ENCODE results near the gene CRYBG1.

The CRYBG1 gene

DNA sequence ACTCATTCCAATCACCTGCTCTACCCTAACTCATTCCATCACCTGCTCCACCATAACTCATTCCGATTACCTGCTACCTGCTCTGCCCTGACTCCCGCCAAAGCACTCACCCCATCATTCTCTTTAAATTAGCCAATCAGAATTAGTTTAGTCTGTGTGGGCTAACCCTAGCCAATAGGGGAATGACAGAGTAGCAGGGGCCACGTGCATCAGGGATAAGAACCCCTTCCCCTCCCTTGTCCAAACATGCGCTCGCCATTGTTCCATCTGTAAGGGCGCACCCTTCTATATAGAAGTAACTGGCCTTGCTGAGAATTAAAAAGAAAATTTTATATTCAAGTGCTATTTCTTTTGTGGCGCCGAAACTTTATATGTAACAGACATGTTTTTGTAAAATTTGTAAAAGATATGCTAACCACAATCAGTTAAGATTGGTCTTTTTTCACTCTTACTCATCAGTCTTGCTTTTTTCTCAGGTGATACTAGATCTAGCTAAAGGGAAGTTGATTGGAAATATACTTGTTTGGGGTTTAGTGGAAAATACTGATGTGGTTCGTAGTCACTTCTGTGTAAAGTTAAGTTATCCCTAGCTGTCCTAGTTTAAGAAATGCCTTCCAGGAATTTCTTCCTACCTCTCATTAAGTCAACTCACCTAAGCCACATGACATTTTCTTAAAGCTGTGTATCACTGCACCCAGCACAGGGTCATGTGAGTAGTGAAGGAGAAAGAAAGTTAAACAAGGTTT is 252.3 kb downstream of the CRYBG1 start:
- no peak for DNase-seq

DNA sequence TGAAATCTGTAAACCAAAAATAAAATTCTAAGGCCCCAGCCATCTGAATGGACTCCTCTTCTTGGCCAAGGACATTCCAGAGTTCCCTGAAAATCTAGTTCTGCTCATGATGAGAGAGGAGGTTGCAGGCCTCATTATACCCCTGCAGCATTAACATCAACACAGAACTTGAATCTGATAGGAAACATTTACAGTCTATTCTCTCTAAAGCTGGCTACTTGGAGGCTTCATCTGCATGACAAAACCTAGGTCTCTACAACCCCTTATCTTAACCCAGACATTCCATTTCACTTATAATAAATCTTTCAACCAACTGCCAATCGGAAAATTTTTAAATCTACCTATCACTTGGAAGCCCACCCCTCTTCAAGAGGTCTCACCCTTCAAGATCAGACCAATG is 253.1 kb downstream of the CRYBG1 start:
- no peak for DNase-seq

DNA sequence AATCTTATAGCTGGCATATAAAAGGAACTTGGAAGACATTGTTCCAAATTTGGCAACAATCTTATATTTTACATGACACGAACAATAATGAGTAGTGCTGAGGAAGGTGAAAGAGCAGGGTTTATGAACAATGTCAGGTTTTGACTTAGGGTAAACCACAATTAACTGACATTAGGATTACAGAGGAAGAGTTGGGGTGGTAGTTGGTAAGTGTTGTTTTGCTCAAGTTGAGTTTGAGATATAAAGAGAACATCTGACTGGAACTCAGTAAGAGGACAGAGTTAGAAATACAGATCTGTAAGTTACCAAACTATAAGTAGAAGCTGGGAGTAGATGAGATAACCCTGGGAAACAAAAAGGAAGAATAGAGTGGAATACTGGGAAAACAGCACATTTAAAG is 253.6 kb downstream of the CRYBG1 start:
- no peak for DNase-seq

DNA sequence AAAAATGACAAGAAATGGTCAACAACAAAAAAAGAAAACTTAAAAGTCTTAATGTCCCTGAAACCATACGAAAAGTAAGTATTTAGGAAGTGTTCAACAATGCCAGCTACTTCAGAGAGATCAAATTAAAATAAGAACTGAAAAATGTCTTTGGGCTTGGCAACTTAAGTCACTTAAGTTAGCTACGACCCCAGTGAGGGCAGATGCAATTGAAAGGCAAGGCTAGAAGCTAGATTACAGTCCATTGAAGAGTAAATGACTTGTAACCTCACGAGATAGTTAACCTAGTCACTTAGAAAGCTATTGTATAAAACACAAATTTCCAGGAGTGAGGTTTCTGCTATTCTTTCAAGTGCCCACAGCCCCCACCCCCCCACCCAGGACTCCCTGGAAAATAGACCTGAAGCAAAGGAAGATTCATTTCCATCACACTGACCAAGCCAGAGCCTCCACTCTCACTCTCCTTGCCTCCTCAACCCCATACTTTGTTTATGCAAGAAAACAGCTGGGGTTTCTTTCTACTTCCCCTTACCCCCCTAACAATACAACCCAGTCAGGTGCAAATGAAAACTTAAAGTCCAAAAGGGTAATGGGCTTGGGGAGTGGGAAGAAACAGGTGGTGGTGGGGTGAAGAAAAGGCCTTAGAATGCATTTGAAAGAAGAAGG is 254.2 kb downstream of the CRYBG1 start:
- no peak for DNase-seq

DNA sequence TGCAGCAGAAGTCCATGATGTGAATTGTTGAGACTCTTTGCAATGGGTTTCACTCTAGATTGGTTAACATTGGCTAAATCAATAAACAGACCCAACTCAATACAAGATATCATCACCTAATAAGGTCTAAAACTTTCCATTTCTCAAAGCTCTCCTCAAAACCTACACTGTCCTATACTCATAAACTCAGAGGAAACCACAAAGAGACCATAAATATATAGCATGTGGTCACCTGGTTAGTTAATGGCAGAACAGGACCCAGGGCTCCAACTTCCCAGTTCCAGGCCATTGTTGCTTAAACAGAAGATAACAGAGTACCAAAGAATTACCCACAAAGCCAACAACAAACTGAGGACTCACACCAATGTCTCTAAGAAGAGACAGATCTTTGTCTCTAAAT is 256.8 kb downstream of the CRYBG1 start:
- no peak for DNase-seq

DNA sequence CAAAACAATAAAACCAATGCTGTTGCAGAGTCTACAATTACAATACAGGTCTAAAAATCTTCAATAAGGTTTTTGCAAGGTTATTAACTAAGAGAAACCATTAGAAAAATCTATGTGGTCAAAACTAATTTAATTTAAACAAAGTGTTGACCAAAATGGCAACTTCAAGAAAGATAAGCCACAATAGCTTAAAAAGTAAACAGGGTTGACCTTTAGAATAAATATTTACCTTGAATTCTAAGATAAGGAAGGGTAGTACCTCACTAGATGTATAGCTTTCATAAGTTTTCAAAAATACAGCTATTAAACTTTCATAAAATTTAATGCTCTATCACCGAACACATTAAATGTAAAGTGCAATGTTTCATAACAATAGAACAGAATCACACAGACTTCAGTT is 257.3 kb downstream of the CRYBG1 start:
- DNase-seq, result no peak

DNA sequence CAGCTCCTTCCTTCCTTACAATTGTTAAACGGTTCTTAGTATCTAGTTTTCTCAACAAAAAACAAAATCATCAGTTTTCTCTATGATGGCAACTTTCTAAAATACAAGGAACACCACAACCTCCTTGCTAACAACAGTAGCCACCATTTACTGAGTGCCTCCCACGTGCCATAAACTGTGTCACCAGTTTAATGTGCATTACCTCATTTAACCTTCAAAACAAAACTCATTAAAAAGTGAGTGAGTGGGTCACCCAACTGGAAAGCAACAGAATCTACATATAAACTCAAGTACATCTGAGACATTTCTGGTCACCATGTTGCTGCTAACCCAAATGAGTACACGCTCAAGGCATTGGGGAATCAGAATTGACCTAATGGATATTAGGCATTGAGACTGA is 257.8 kb downstream of the CRYBG1 start:
- no peak for DNase-seq

DNA sequence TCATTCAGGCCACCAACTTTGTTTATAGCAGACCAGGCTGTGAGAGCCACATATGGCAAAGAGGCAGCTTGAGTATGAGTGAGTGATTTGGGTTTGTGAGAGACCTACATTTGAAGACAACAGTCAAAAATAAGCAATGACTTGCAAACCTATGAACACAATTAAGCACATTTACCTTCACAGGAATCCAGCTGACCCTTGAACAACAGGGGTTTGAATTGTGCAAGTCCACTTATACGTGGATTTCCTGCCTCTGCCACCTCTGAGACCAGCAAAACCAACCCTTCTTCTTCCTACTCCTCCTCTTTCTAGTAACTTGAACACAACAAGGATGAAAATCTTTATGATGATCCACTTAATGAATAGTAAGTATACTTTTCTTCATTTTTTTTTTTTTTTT is 258.7 kb downstream of the CRYBG1 start:
- no peak for DNase-seq

DNA sequence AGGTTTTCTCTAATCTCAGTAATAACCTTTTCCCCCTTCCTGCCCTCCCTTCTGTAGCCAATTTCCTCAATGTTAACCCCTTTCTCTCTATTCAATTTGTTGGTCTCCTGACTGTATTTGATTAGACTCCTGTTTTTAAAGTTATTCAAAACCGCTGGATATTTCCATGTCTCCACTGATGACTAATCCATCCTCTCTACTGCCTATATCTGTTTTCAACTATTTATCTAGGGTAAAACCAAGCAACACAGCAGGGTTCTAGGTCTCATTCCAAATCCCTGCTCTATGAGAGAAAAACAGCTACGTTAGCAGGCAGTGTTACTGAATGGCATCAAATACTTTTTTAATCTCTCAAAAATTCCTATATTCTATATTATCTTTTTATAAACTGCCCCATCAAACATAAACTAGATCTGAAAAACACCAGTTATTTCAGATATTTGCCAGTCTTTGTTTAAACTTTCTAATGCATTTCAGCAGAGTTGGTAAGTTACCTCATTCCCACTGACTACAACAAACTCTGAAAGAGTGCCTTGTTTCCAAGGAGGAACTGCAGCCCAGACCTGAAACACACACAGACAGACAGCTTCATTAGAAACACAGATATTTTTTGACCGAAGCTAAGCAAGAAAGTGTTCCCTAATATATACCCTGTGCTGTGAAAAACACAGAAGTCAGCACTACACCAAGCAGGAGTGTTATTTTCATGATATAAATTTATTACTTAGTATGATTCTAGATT is 260.6 kb downstream of the CRYBG1 start:
- DNase-seq, result no peak
